ENCODE measurements around the gene JARID2. TPM values are rescaled to one million over a fixed set of nuclear protein-coding genes. Genes with fewer than 3 reads are reported as not detected.
A peak's percentile ranks its signal among the peaks of the same experiment; 100 is the strongest.

JARID2 gene
- polyA plus RNA-seq, 1 experiment = 9.7 TPM

GRCh38 chr6:15331629-15332251 lies 85.9 kb downstream of the JARID2 start:
- POLR2A ChIA-PET = interaction anchor here (0.6 to 1.1 kb wide), 4 partner anchors 11 to 71 kb away, joined by 3 to 15 read pairs (median 5); no protein-coding TSS in a partner anchor
- Histone ChIP-seq H3K27me3 (ENCODE audit: control insufficient read depth, insufficient read depth, low read length) (no peaks in the 10 kb centered on the region), H3K27ac (ENCODE audit: low read depth, low read length) (no peak overlapping the region), H3K9me3 (ENCODE audit: control insufficient read depth, insufficient read depth, low read length) (no peaks in the 10 kb centered on the region), H3K4me3 (ENCODE audit: low read depth, low read length) (no peak overlapping the region)
- CTCF ChIA-PET = interaction anchor here (0.9 to 1.7 kb wide), 4 partner anchors 9 to 532 kb away, joined by 3 to 4 read pairs (median 4); no protein-coding TSS in a partner anchor
- no peak for TF ChIP-seq CTCF (IDR thresholded peaks at IDR 0.05; ENCODE audit: low read depth, low read length)
- DNase-seq (ENCODE audit: low read depth, low spot score) = no peak

GRCh38 chr6:15332446-15332845 lies 86.6 kb downstream of the JARID2 start:
- POLR2A ChIA-PET = interaction anchor here (0.6 to 1.1 kb wide), 8 partner anchors 10 to 138 kb away, joined by 3 to 15 read pairs (median 4); no protein-coding TSS in a partner anchor
- Histone ChIP-seq H3K4me3 (ENCODE audit: low read depth, low read length) (no peak overlapping the region), H3K27ac (ENCODE audit: low read depth, low read length) (no peak overlapping the region), H3K27me3 (ENCODE audit: control insufficient read depth, insufficient read depth, low read length) (no peaks in the 10 kb centered on the region), H3K9me3 (ENCODE audit: control insufficient read depth, insufficient read depth, low read length) (no peaks in the 10 kb centered on the region)
- peak; percentile 69 for DNase-seq (ENCODE audit: low read depth, low spot score)
- TF ChIP-seq CTCF (IDR thresholded peaks at IDR 0.05; ENCODE audit: low read depth, low read length) = no peak
- CTCF ChIA-PET = interaction anchor here (0.9 to 1.7 kb wide), 4 partner anchors 9 to 533 kb away, joined by 3 to 4 read pairs (median 4); no protein-coding TSS in a partner anchor

GRCh38 chr6:15335385-15335784 lies 89.5 kb downstream of the JARID2 start:
- no peak for DNase-seq (ENCODE audit: low read depth, low spot score)
- H3K27me3 ChIP-seq (ENCODE audit: control insufficient read depth, insufficient read depth, low read length) = no peaks in the 10 kb centered on the region
- no peaks in the 10 kb centered on the region for H3K9me3 ChIP-seq (ENCODE audit: control insufficient read depth, insufficient read depth, low read length)
- TF ChIP-seq CTCF (IDR thresholded peaks at IDR 0.05; ENCODE audit: low read depth, low read length) = no peak
- POLR2A ChIA-PET = no interaction called here
- no peak overlapping the region for H3K27ac ChIP-seq (ENCODE audit: low read depth, low read length)
- no peak overlapping the region for H3K4me3 ChIP-seq (ENCODE audit: low read depth, low read length)
- CTCF ChIA-PET = interaction anchor here (0.5 kb wide), 1 partner anchor 639 kb away, joined by 4 read pairs; no protein-coding TSS in a partner anchor

GRCh38 chr6:15335916-15336315 lies 90.0 kb downstream of the JARID2 start:
- Histone ChIP-seq H3K27me3 (ENCODE audit: control insufficient read depth, insufficient read depth, low read length) (no peaks in the 10 kb centered on the region), H3K27ac (ENCODE audit: low read depth, low read length) (no peak overlapping the region), H3K9me3 (ENCODE audit: control insufficient read depth, insufficient read depth, low read length) (no peaks in the 10 kb centered on the region), H3K4me3 (ENCODE audit: low read depth, low read length) (no peak overlapping the region)
- ChIA-PET CTCF (interaction anchor here (0.5 kb wide), 1 partner anchor 639 kb away, joined by 4 read pairs; no protein-coding TSS in a partner anchor), POLR2A (interaction anchor here (0.6 kb wide), 1 partner anchor 38 kb away, joined by 4 read pairs; no protein-coding TSS in a partner anchor)
- TF ChIP-seq CTCF (IDR thresholded peaks at IDR 0.05; ENCODE audit: low read depth, low read length) = no peak
- DNase-seq (ENCODE audit: low read depth, low spot score) = no peak

- no peak for TF ChIP-seq CTCF (IDR thresholded peaks at IDR 0.05; ENCODE audit: low read depth, low read length)
- H3K27ac ChIP-seq (ENCODE audit: low read depth, low read length) = no peak overlapping the region
- no peaks in the 10 kb centered on the region for H3K27me3 ChIP-seq (ENCODE audit: control insufficient read depth, insufficient read depth, low read length)
- CTCF ChIA-PET = no interaction called here
- no peaks in the 10 kb centered on the region for H3K9me3 ChIP-seq (ENCODE audit: control insufficient read depth, insufficient read depth, low read length)
- no peak for DNase-seq (ENCODE audit: low read depth, low spot score)
- no peak overlapping the region for H3K4me3 ChIP-seq (ENCODE audit: low read depth, low read length)
- POLR2A ChIA-PET = no interaction called here
Measured at GRCh38 chr6:15336900-15337560, 91.2 kb downstream of the JARID2 start.
